IPS-20b (cell line): Measurements from ENCODE around the gene VDR.

Experiments
- H3K27ac ChIP-seq: one replicate; pipeline ENCODE4 v1.5.1; 2013; ENCODE audit warnings: low read length
- H3K27me3 ChIP-seq: 2 replicates; pipeline ENCODE4 v1.6.1; 2013; ENCODE audit warnings: mild to moderate bottlenecking, low read length, inconsistent platforms; ENCODE audit not compliant: insufficient read depth
- H3K36me3 ChIP-seq: 2 replicates; pipeline ENCODE4 v1.6.1; 2013; ENCODE audit warnings: low read depth, mild to moderate bottlenecking, inconsistent platforms, low read length, moderate library complexity; ENCODE audit not compliant: insufficient read depth
- H3K4me1 ChIP-seq: 2 replicates; pipeline ENCODE4 v1.6.1; 2013; ENCODE audit warnings: mild to moderate bottlenecking, control low read depth, inconsistent platforms, low read length, moderate library complexity; ENCODE audit not compliant: insufficient read depth
- H3K4me3 ChIP-seq: 2 replicates; pipeline ENCODE4 v1.5.1; 2013; ENCODE audit warnings: mild to moderate bottlenecking, low read length, inconsistent platforms
- H3K9ac ChIP-seq: 2 replicates; pipeline ENCODE4 v1.6.1; 2013; ENCODE audit warnings: low read depth, mild to moderate bottlenecking, inconsistent platforms, low read length, moderate library complexity
- H3K9me3 ChIP-seq: 2 replicates; pipeline ENCODE4 v1.6.1; 2013; ENCODE audit warnings: mild to moderate bottlenecking, low read depth, low read length, inconsistent platforms; ENCODE audit not compliant: insufficient read depth

VDR gene

DNA sequence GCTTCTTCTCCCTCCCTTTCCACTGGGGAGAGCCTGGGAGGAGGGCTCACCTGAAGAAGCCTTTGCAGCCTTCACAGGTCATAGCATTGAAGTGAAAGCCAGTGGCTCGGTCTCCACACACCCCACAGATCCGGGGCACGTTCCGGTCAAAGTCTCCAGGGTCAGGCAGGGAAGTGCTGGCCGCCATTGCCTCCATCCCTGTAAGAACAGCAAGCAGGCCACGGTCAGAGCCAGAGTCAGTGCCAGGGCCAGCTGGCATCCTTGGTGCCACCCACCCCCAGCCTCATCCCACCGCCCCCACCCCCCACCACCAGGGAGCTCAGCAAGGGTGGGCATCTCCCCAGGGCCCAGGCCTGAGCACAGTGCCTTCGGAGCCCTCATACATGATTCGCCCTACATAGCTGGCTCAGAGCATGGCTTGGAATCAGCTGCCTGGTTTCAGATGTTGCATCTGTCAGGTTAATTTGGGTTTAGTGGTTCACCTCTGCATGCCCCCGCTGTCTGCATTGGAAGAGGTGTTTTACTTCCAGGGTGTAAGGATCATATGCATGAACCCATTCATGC lies 25.8 kb downstream of the VDR start:
- Histone ChIP-seq H3K27ac (no peak overlapping the region), H3K4me3 (no peak overlapping the region), H3K9me3 (no peaks in the 10 kb centered on the region), H3K4me1 (no peaks in the 10 kb centered on the region), H3K36me3 (no peaks in the 10 kb centered on the region), H3K9ac (no peak overlapping the region), H3K27me3 (peaks cover 4% of the 10 kb centered on the region; the same call in 1 of the 2 replicates)

GRCh38 chr12:47878293-47878917 lies 26.4 kb downstream of the VDR start:
- no peak overlapping the region for H3K9ac ChIP-seq
- no peaks in the 10 kb centered on the region for H3K9me3 ChIP-seq
- H3K36me3 ChIP-seq = no peaks in the 10 kb centered on the region
- H3K27me3 ChIP-seq = peaks cover 4% of the 10 kb centered on the region; the same call in 1 of the 2 replicates
- H3K4me1 ChIP-seq = no peaks in the 10 kb centered on the region
- no peak overlapping the region for H3K4me3 ChIP-seq
- H3K27ac ChIP-seq = no peak overlapping the region

DNA sequence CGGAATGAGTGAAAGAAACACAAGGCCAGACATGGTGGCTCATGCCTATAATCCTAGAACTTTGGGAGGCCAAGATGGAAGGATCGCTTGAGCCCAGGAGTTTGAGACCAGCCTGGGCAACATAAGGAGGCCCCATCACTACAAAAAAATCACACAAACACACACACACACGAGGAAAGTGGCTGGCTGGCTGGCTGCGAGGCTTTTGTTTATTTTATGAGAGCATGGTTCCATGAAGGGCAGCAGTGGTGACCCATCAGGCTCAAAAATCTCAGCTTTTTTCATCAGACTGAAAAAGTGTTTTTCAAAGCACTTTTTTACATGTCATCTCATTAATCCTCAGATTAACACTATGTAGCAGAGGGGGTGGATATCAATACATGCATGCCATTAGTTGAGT lies 27.7 kb downstream of the VDR start:
- no peaks in the 10 kb centered on the region for H3K4me1 ChIP-seq

DNA sequence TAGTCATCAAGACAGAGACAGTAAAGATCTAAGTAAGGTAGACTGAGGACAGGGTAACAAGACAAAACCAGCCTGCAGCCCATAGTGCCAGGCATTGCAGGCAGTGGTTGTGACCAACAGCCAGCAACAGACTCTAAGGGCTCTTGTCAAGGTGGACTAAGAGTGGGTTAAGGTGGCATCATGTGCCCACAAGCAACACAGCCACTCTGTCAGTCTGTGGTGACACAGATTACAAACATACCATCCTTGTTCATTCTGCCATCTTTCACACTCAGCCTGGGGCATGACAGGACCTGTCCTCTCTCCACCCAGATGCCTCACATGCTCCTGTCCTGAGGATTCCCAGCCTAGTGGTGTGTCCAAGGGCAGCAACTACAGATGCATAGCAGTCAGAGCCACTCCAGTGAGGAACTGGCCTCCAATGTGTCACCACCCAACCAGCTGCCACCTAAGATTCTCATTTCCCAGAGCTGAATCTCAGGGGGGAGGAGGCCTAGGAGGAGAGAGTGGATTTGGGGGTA lies 28.3 kb downstream of the VDR start:
- Histone ChIP-seq H3K9me3 (no peaks in the 10 kb centered on the region), H3K27me3 (no peaks in the 10 kb centered on the region; the same call in 1 of the 2 replicates), H3K4me3 (no peak overlapping the region), H3K36me3 (no peaks in the 10 kb centered on the region), H3K4me1 (no peaks in the 10 kb centered on the region), H3K9ac (no peak overlapping the region), H3K27ac (no peak overlapping the region)

More for the DNA sequence above, 27.7 kb downstream of the VDR start:
- H3K27ac ChIP-seq = no peak overlapping the region
- H3K27me3 ChIP-seq = peaks cover 4% of the 10 kb centered on the region; the same call in 1 of the 2 replicates
- H3K36me3 ChIP-seq = no peaks in the 10 kb centered on the region
- no peak overlapping the region for H3K4me3 ChIP-seq
- no peak overlapping the region for H3K9ac ChIP-seq
- H3K9me3 ChIP-seq = no peaks in the 10 kb centered on the region

GRCh38 chr12:47875746-47876439 lies 28.9 kb downstream of the VDR start:
- Histone ChIP-seq H3K27me3 (no peaks in the 10 kb centered on the region; the same call in 1 of the 2 replicates), H3K4me3 (no peak overlapping the region)

GRCh38 chr12:47874316-47874715 lies 30.5 kb downstream of the VDR start:
- no peaks in the 10 kb centered on the region for H3K9me3 ChIP-seq
- H3K27me3 ChIP-seq = no peaks in the 10 kb centered on the region; the same call in 1 of the 2 replicates
- no peak overlapping the region for H3K9ac ChIP-seq
- H3K4me3 ChIP-seq = no peak overlapping the region
- H3K27ac ChIP-seq = no peak overlapping the region
- H3K36me3 ChIP-seq = no peaks in the 10 kb centered on the region
- no peaks in the 10 kb centered on the region for H3K4me1 ChIP-seq

More at GRCh38 chr12:47875746-47876439, 28.9 kb downstream of the VDR start:
- H3K4me1 ChIP-seq = no peaks in the 10 kb centered on the region
- H3K27ac ChIP-seq = no peak overlapping the region
- no peaks in the 10 kb centered on the region for H3K9me3 ChIP-seq
- H3K36me3 ChIP-seq = no peaks in the 10 kb centered on the region
- no peak overlapping the region for H3K9ac ChIP-seq

GRCh38 chr12:47870175-47870781 lies 34.5 kb downstream of the VDR start:
- Histone ChIP-seq H3K4me3 (no peak overlapping the region), H3K27me3 (no peaks in the 10 kb centered on the region), H3K36me3 (no peaks in the 10 kb centered on the region), H3K9ac (no peak overlapping the region), H3K4me1 (no peaks in the 10 kb centered on the region), H3K9me3 (no peaks in the 10 kb centered on the region), H3K27ac (no peak overlapping the region)

GRCh38 chr12:47868552-47869031 lies 36.2 kb downstream of the VDR start:
- no peak overlapping the region for H3K9ac ChIP-seq
- no peak overlapping the region for H3K4me3 ChIP-seq

DNA sequence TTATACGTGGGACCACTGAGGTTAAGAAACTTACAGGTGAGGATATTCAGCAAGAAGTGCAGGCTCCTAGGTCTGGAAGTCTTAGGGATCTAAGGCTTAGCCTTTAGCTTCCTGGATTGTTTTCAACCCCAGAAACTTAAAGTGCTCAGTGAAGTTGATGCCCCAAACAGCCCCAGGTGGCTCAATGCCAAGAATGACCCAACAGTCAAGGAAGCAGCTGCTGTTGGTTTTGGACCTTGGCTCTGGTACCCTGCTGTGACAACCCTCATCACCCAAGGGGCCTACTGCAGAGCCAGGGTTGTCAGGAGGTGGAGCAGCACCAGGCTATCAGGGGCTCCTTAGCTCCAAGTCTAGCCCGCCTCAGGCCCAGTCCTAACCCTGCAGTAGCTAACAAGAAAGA lies 36.8 kb downstream of the VDR start:
- H3K9me3 ChIP-seq = no peaks in the 10 kb centered on the region
- no peaks in the 10 kb centered on the region for H3K36me3 ChIP-seq
- H3K4me1 ChIP-seq = no peaks in the 10 kb centered on the region
- no peaks in the 10 kb centered on the region for H3K27me3 ChIP-seq
- no peak overlapping the region for H3K4me3 ChIP-seq
- no peak overlapping the region for H3K27ac ChIP-seq
- H3K9ac ChIP-seq = no peak overlapping the region

More at GRCh38 chr12:47868552-47869031, 36.2 kb downstream of the VDR start:
- Histone ChIP-seq H3K27me3 (no peaks in the 10 kb centered on the region), H3K27ac (no peak overlapping the region), H3K4me1 (no peaks in the 10 kb centered on the region), H3K9me3 (no peaks in the 10 kb centered on the region), H3K36me3 (no peaks in the 10 kb centered on the region)

DNA sequence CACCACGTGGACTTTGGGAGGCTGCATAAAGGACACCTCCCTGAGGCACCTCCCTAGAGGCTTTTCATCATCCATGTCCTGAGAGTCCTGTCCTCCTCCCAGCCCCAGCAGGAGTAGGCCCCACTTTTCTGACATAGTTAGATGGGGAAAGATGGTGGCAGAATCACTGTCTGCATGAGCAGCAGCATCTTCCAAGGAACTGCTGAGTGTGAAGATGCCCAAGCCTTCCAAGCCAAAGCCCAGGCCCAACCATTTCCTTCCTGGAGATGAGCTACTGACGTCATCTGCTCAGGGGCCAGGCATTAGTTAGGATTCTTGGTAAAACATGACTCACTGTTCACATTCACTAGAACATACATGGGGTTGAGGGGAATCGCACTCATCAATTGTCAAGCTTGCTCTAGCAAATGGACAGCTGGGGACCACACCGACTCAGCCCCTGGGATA lies 37.3 kb downstream of the VDR start:
- Histone ChIP-seq H3K4me1 (no peaks in the 10 kb centered on the region), H3K9me3 (no peaks in the 10 kb centered on the region), H3K9ac (no peak overlapping the region), H3K4me3 (no peak overlapping the region), H3K27me3 (no peaks in the 10 kb centered on the region), H3K36me3 (no peaks in the 10 kb centered on the region), H3K27ac (no peak overlapping the region)

DNA sequence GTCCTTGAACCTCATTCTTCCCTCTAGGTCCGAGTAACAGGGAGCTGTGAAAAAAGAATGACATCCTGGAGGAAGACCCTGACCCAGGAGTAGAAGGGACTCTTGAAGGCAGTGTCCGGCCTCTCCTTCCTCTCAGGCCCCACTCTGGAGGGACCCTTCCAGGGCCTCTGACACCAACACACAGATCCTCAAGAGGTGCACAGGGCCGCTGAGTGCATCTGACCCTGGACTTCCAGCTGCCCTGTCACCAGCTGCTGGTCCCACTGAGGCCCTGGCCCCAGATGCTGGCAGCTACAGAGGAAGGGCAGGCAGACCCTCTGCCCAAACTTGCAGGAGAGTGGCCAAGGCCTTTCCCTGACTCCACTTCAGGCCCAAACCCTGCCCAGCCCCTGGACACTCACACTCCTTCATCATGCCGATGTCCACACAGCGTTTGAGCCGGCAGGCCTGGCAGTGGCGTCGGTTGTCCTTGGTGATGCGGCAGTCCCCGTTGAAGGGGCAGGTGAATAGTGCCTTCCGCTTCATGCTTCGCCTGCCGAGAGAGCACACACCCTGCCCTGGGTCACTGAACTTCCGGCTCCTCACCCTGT lies 40.1 kb downstream of the VDR start:
- no peaks in the 10 kb centered on the region for H3K36me3 ChIP-seq
- H3K4me3 ChIP-seq = no peak overlapping the region
- no peak overlapping the region for H3K27ac ChIP-seq
- H3K9ac ChIP-seq = no peak overlapping the region
- H3K4me1 ChIP-seq = no peaks in the 10 kb centered on the region
- no peaks in the 10 kb centered on the region for H3K27me3 ChIP-seq
- no peaks in the 10 kb centered on the region for H3K9me3 ChIP-seq
